SK-N-SH treated with all-trans-retinoic acid at 6 μM for 48 hours (cell line): Measurements from ENCODE around the gene PPP6R1.

Experiments
- ATAC-seq: fragments of 200-7000 bp; cut with Tn5 transposase; 3 replicates; pipeline ENCODE4 v1.9.1; 2020; ENCODE audit warnings: mild to moderate bottlenecking, moderate library complexity
- ARNTL ChIP-seq: fragments of 450-650 bp; formaldehyde crosslinking; IDR thresholded peaks from 2 replicates; pipeline ENCODE4 v1.5.0; 2020; ENCODE audit warnings: low read depth, mild to moderate bottlenecking, moderate library complexity, borderline replicate concordance
- BACH2 ChIP-seq: fragments of 250-450 bp; sonication (Bioruptor Pico); IDR thresholded peaks from 2 replicates; pipeline ENCODE4 v1.9.0; 2021; ENCODE audit warnings: mild to moderate bottlenecking, borderline replicate concordance
- CSDC2 ChIP-seq: fragments of 250-450 bp; sonication (Bioruptor Pico); IDR thresholded peaks from 2 replicates; pipeline ENCODE4 v1.5.0; 2020; ENCODE audit warnings: mild to moderate bottlenecking, moderate library complexity
- ESRRG ChIP-seq: fragments of 250-450 bp; sonication (Bioruptor Pico); IDR thresholded peaks from 2 replicates; pipeline ENCODE4 v1.6.1; 2021; ENCODE audit warnings: mild to moderate bottlenecking
- GLIS3 ChIP-seq: fragments of 250-450 bp; sonication (Bioruptor Pico); IDR thresholded peaks from 2 replicates; pipeline ENCODE4 v1.5.0; 2020; ENCODE audit warnings: mild to moderate bottlenecking, moderate library complexity
- ISL1 ChIP-seq: fragments of 250-450 bp; sonication (Bioruptor Pico); IDR thresholded peaks from 2 replicates; pipeline ENCODE4 v2.1.2; 2022; ENCODE audit warnings: mild to moderate bottlenecking, moderate library complexity
- OSR1 ChIP-seq: fragments of 250-450 bp; sonication (Bioruptor Pico); IDR thresholded peaks from 2 replicates; pipeline ENCODE4 v1.8.0; 2022; ENCODE audit warnings: moderate library complexity, mild to moderate bottlenecking, inconsistent platforms
- PPARA ChIP-seq: fragments of 250-450 bp; sonication (Bioruptor Pico); IDR thresholded peaks from 2 replicates; pipeline ENCODE4 v1.5.0; 2020; ENCODE audit warnings: mild to moderate bottlenecking, borderline replicate concordance
- RARB ChIP-seq: fragments of 250-450 bp; sonication (Bioruptor Pico); IDR thresholded peaks from 2 replicates; pipeline ENCODE4 v1.8.0; 2021; ENCODE audit warnings: mild to moderate bottlenecking, moderate library complexity
- SNAI2 ChIP-seq: fragments of 250-450 bp; sonication (Bioruptor Pico); IDR thresholded peaks from 2 replicates; pipeline ENCODE4 v1.5.0; 2020; ENCODE audit warnings: mild to moderate bottlenecking, moderate library complexity
- TOX ChIP-seq: fragments of 250-450 bp; sonication (Bioruptor Pico); IDR thresholded peaks from 2 replicates; pipeline ENCODE4 v1.8.0; 2021; ENCODE audit warnings: mild to moderate bottlenecking, moderate library complexity, borderline replicate concordance
- ZFP3 ChIP-seq: fragments of 250-450 bp; sonication (Bioruptor Pico); IDR thresholded peaks from 2 replicates; pipeline ENCODE4 v1.5.0; 2020; ENCODE audit warnings: mild to moderate bottlenecking, moderate library complexity
- ZFP30 ChIP-seq: fragments of 450-650 bp; formaldehyde crosslinking; IDR thresholded peaks from 2 replicates; pipeline ENCODE4 v1.5.0; 2022; ENCODE audit warnings: mild to moderate bottlenecking, moderate library complexity
- ZNF565 ChIP-seq: fragments of 450-650 bp; formaldehyde crosslinking; conservative IDR thresholded peaks from 2 replicates; pipeline ENCODE4 v1.5.0; 2020; ENCODE audit warnings: low read depth, mild to moderate bottlenecking, moderate library complexity
- ZNF70 ChIP-seq: fragments of 450-650 bp; formaldehyde crosslinking; IDR thresholded peaks from 2 replicates; pipeline ENCODE4 v1.5.0; 2020; ENCODE audit warnings: mild to moderate bottlenecking, moderate library complexity
- TF ChIP-seq, protein P1 (sequence below): fragments of 250-450 bp; sonication (Bioruptor Pico); IDR thresholded peaks from 2 replicates; pipeline ENCODE4 v1.5.0; 2020; ENCODE audit warnings: mild to moderate bottlenecking, moderate library complexity
- TF ChIP-seq, protein P2 (sequence below): fragments of 250-450 bp; sonication (Bioruptor Pico); IDR thresholded peaks from 2 replicates; pipeline ENCODE4 v1.5.1; 2020; ENCODE audit warnings: low read depth, mild to moderate bottlenecking, moderate library complexity
- TF ChIP-seq, protein P3 (sequence below): fragments of 250-450 bp; sonication (Bioruptor Pico); IDR thresholded peaks from 2 replicates; pipeline ENCODE4 v1.5.1; 2021; ENCODE audit warnings: mild to moderate bottlenecking, moderate library complexity
- TF ChIP-seq, protein P4 (sequence below): fragments of 250-450 bp; sonication (Bioruptor Pico); IDR thresholded peaks from 2 replicates; pipeline ENCODE4 v1.8.0; 2020; ENCODE audit warnings: mild to moderate bottlenecking, moderate library complexity, borderline replicate concordance
- TF ChIP-seq, protein P5 (sequence below): fragments of 250-450 bp; sonication (Bioruptor Pico); IDR thresholded peaks from 2 replicates; pipeline ENCODE4 v1.8.0; 2021; ENCODE audit warnings: low read depth, mild to moderate bottlenecking, moderate library complexity, borderline replicate concordance

Gene PPP6R1

DNA sequence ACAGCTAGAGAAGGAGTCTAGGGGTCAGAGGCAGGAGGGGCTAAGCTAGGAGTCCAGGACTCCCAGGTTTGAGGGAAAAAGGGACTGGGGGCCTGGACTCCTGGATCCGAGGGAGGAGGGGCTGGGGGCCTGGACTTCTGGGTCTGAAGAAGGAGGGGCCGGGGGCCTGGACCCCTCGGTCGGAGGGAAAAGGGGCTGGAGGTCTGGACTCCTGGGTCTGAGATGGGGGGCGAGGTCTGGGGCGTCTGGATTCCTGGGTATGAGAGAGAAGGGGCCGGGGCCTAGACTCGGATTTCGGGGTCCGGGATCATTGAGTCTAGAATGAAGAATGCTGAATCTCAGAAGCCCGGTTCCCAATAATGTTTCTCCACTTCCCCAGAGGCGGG, 43.5 kb upstream of the PPP6R1 start:
- ATAC-seq, result no peak
- no peak for TF ChIP-seq OSR1 (CRISPR knock-in tag)
- TF ChIP-seq, protein P1, sequence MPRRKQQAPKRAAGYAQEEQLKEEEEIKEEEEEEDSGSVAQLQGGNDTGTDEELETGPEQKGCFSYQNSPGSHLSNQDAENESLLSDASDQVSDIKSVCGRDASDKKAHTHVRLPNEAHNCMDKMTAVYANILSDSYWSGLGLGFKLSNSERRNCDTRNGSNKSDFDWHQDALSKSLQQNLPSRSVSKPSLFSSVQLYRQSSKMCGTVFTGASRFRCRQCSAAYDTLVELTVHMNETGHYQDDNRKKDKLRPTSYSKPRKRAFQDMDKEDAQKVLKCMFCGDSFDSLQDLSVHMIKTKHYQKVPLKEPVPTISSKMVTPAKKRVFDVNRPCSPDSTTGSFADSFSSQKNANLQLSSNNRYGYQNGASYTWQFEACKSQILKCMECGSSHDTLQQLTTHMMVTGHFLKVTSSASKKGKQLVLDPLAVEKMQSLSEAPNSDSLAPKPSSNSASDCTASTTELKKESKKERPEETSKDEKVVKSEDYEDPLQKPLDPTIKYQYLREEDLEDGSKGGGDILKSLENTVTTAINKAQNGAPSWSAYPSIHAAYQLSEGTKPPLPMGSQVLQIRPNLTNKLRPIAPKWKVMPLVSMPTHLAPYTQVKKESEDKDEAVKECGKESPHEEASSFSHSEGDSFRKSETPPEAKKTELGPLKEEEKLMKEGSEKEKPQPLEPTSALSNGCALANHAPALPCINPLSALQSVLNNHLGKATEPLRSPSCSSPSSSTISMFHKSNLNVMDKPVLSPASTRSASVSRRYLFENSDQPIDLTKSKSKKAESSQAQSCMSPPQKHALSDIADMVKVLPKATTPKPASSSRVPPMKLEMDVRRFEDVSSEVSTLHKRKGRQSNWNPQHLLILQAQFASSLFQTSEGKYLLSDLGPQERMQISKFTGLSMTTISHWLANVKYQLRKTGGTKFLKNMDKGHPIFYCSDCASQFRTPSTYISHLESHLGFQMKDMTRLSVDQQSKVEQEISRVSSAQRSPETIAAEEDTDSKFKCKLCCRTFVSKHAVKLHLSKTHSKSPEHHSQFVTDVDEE, result no peak
- no peak for TF ChIP-seq ESRRG
- TF ChIP-seq, protein P2, sequence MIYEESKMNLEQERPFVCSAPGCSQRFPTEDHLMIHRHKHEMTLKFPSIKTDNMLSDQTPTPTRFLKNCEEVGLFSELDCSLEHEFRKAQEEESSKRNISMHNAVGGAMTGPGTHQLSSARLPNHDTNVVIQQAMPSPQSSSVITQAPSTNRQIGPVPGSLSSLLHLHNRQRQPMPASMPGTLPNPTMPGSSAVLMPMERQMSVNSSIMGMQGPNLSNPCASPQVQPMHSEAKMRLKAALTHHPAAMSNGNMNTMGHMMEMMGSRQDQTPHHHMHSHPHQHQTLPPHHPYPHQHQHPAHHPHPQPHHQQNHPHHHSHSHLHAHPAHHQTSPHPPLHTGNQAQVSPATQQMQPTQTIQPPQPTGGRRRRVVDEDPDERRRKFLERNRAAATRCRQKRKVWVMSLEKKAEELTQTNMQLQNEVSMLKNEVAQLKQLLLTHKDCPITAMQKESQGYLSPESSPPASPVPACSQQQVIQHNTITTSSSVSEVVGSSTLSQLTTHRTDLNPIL (CRISPR knock-in tag), result no peak

DNA sequence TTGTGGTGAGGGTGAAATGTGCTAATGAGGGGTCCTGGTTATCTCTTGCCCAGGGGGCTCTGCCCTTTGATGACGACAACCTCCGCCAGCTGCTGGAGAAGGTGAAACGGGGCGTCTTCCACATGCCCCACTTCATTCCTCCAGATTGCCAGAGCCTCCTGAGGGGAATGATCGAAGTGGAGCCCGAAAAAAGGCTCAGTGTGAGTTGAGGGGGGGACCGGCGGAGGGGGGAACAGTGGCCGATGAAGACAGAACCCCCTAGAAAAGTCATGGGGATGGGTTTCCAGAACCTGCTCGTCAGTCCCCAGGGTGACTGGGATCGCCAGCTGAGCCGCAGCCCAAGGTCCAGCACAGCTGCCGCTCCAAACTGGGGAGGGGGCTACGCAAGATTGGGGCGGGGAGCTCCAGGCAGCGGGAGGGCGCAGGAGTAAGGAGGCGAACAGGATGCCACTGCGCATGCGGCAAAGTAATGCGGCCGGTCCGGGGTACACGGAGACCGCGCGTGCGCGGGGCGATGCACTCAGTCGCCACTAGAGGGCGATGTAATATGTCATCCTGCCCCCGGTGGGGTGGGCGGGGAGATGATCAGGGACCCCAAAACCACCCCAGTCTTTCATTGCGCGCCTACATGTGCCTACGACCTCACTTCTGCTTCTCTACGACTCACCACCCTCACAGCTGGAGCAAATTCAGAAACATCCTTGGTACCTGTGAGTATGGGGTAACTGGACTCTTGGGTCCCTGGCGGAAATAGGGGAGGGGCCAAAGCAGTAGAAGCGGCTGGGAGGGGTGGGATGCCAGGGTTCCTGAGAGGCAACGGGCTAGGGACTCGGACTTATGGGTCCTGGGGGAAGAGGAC, 42.9 kb upstream of the PPP6R1 start:
- TF ChIP-seq TOX, result no peak
- TF ChIP-seq ZNF70 (CRISPR knock-in tag), result no peak
- TF ChIP-seq ESRRG, result no peak
- no peak for TF ChIP-seq CSDC2 (CRISPR knock-in tag)
- TF ChIP-seq PPARA, result no peak
- TF ChIP-seq, protein P3, sequence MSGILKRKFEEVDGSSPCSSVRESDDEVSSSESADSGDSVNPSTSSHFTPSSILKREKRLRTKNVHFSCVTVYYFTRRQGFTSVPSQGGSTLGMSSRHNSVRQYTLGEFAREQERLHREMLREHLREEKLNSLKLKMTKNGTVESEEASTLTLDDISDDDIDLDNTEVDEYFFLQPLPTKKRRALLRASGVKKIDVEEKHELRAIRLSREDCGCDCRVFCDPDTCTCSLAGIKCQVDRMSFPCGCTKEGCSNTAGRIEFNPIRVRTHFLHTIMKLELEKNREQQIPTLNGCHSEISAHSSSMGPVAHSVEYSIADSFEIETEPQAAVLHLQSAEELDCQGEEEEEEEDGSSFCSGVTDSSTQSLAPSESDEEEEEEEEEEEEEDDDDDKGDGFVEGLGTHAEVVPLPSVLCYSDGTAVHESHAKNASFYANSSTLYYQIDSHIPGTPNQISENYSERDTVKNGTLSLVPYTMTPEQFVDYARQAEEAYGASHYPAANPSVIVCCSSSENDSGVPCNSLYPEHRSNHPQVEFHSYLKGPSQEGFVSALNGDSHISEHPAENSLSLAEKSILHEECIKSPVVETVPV (CRISPR knock-in tag), result no peak
- no peak for TF ChIP-seq GLIS3
- TF ChIP-seq ISL1 (CRISPR knock-in tag), result no peak
- peak; percentile 88 for ATAC-seq

DNA sequence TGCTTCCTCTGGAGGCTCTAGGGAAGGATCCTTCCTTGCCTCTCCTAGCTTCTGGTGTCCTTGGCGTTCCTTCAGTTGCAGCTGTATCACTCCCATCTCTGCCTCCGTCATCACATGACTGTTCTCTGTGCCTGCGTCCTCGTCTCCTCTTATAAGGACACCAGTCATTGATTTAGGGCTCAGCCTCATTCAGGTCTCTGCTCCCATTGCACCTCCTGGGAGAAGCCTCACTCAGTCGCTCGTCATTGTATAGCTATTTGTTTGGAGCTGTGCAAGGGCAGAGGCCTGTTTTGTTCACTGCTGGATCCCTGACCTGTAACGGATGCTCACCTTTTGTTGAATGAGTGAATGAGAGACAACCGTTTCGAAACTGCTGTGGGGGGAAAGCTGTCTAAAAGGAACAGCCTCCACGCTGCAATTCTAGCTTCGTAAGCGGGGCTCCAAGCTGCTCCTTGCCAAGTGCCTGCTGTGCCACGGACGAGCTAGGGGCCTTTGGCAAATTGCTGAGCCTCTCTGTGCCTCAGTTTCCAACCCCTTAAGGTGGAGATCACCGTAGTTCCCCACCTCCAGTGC, 42.2 kb upstream of the PPP6R1 start:
- no peak for ATAC-seq
- no peak for TF ChIP-seq SNAI2 (CRISPR knock-in tag)
- TF ChIP-seq, protein P3 (CRISPR knock-in tag), result no peak
- TF ChIP-seq ZFP3 (CRISPR knock-in tag), result no peak
- no peak for TF ChIP-seq ZNF70 (CRISPR knock-in tag)
- TF ChIP-seq BACH2 (CRISPR knock-in tag), result no peak
- TF ChIP-seq PPARA, result no peak
- TF ChIP-seq CSDC2 (CRISPR knock-in tag), result no peak
- TF ChIP-seq, all 23 proteins: peak for 0

DNA sequence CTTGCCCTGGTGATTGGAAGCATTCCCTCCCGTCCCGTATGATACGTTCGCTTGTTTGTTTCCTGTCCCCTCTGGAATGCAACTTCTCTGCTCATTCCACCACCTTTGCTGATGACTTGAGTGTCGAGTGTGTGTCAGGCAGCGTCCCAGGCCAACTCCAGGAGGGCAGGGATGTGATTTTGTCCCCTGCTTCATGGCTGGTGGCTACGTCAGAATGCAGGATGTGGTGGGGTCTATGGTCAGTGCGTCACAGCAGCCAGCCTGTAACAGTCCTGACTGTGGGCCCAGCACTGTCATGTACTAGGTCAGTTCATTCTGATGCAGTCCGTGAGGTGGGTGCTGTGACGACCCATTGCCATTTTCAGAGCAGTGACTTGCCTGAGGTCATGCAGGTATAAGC, 41.2 kb upstream of the PPP6R1 start:
- TF ChIP-seq RARB (CRISPR knock-in tag), result no peak
- no peak for TF ChIP-seq GLIS3
- TF ChIP-seq PPARA, result no peak
- TF ChIP-seq OSR1 (CRISPR knock-in tag), result no peak
- TF ChIP-seq ISL1 (CRISPR knock-in tag), result no peak
- TF ChIP-seq, protein P4, sequence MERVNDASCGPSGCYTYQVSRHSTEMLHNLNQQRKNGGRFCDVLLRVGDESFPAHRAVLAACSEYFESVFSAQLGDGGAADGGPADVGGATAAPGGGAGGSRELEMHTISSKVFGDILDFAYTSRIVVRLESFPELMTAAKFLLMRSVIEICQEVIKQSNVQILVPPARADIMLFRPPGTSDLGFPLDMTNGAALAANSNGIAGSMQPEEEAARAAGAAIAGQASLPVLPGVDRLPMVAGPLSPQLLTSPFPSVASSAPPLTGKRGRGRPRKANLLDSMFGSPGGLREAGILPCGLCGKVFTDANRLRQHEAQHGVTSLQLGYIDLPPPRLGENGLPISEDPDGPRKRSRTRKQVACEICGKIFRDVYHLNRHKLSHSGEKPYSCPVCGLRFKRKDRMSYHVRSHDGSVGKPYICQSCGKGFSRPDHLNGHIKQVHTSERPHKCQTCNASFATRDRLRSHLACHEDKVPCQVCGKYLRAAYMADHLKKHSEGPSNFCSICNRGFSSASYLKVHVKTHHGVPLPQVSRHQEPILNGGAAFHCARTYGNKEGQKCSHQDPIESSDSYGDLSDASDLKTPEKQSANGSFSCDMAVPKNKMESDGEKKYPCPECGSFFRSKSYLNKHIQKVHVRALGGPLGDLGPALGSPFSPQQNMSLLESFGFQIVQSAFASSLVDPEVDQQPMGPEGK (CRISPR knock-in tag), result no peak
- TF ChIP-seq, protein P1, result no peak
- TF ChIP-seq TOX, result no peak
- TF ChIP-seq, protein P5, sequence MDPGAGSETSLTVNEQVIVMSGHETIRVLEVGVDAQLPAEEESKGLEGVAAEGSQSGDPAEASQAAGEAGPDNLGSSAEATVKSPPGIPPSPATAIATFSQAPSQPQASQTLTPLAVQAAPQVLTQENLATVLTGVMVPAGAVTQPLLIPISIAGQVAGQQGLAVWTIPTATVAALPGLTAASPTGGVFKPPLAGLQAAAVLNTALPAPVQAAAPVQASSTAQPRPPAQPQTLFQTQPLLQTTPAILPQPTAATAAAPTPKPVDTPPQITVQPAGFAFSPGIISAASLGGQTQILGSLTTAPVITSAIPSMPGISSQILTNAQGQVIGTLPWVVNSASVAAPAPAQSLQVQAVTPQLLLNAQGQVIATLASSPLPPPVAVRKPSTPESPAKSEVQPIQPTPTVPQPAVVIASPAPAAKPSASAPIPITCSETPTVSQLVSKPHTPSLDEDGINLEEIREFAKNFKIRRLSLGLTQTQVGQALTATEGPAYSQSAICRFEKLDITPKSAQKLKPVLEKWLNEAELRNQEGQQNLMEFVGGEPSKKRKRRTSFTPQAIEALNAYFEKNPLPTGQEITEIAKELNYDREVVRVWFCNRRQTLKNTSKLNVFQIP (CRISPR knock-in tag), result no peak
- no peak for TF ChIP-seq ZFP30 (CRISPR knock-in tag)
- TF ChIP-seq ESRRG, result no peak
- no peak for TF ChIP-seq ARNTL (CRISPR knock-in tag)
- TF ChIP-seq ZNF565 (CRISPR knock-in tag), result no peak
- no peak for TF ChIP-seq CSDC2 (CRISPR knock-in tag)
- TF ChIP-seq ZNF70 (CRISPR knock-in tag), result no peak
- ATAC-seq, result no peak
